HepG2 (cell line): ENCODE data around the gene PKIG. TPM values are rescaled to one million over a fixed set of nuclear protein-coding genes. Genes with fewer than 3 reads are reported as not detected.

Experiments
- GZF1 ChIP-seq: sonication (generic); formaldehyde crosslinking; IDR thresholded peaks from 2 replicates; pipeline ENCODE4 v1.5.1; 2020; ENCODE audit warnings: mild to moderate bottlenecking, missing genetic modification reagents
- HOXA5 ChIP-seq: sonication (generic); formaldehyde crosslinking; IDR thresholded peaks from 2 replicates; pipeline ENCODE4 v1.4.0; 2020; ENCODE audit warnings: missing genetic modification reagents
- KDM6A ChIP-seq: IDR thresholded peaks from 2 replicates; pipeline ENCODE4 v1.6.1; 2016; ENCODE audit warnings: low read depth
- KLF11 ChIP-seq: IDR thresholded peaks from 2 replicates; pipeline ENCODE4 v1.6.1; 2016; ENCODE audit warnings: missing compliant biosample characterization
- MAF1 ChIP-seq: sonication (generic); formaldehyde crosslinking; IDR thresholded peaks from 2 replicates; pipeline ENCODE4 v1.5.0; 2020; ENCODE audit warnings: missing genetic modification reagents, borderline replicate concordance
- NR3C1 ChIP-seq: sonication (generic); formaldehyde crosslinking; IDR thresholded peaks from 2 replicates; pipeline ENCODE4 v1.4.0; 2020; ENCODE audit warnings: missing genetic modification reagents
- PTBP1 ChIP-seq: fragments of 200-400 bp; formaldehyde crosslinking; IDR thresholded peaks from 2 replicates; pipeline ENCODE4 v1.6.1; 2018; ENCODE audit warnings: low read length, low read depth; ENCODE audit not compliant: poor library complexity, severe bottlenecking
- SMC3 ChIP-seq: IDR thresholded peaks from 2 replicates; pipeline ENCODE4 v1.6.1; 2011; ENCODE audit warnings: low read length, improper control_type of control experiment
- THAP11 ChIP-seq: IDR thresholded peaks from 2 replicates; pipeline ENCODE4 v1.6.1; 2016; ENCODE audit warnings: missing biosample characterization, missing genetic modification reagents
- ZKSCAN1 ChIP-seq: fragments of 150-350 bp; IDR thresholded peaks from 2 replicates; pipeline ENCODE4 v1.6.1; 2014; ENCODE audit warnings: low read length
- ZMAT3 ChIP-seq: sonication (generic); formaldehyde crosslinking; conservative IDR thresholded peaks from 2 replicates; pipeline ENCODE4 v1.7.0; 2021; ENCODE audit warnings: missing genetic modification reagents
- ZNF556 ChIP-seq: sonication (generic); formaldehyde crosslinking; IDR thresholded peaks from 2 replicates; pipeline ENCODE4 v1.4.0; 2020; ENCODE audit warnings: mild to moderate bottlenecking, missing genetic modification reagents, borderline replicate concordance
- ZNF749 ChIP-seq: sonication (generic); formaldehyde crosslinking; IDR thresholded peaks from 2 replicates; pipeline ENCODE4 v1.8.0; 2022; ENCODE audit warnings: mild to moderate bottlenecking, missing genetic modification reagents, moderate library complexity, borderline replicate concordance
- ZZZ3 ChIP-seq: sonication (generic); formaldehyde crosslinking; IDR thresholded peaks from 2 replicates; pipeline ENCODE4 v1.4.0; 2020; ENCODE audit warnings: missing genetic modification reagents, mild to moderate bottlenecking, borderline replicate concordance
- polyA plus RNA-seq, 8 experiments: library from polyadenylated mRNA; depleted of rRNA in 3 of 8; stranded (reverse) in 7 of 8; unstranded in 1 of 8; fragments of >200 nt; fragmentation: Illumina TruSeq in 4 of 8; extraction: Trizol in 4 of 8; gene quantifications; 2 replicates each; pipeline versions ENCODE4 v1.2.1 to v1.2.3, GENCODE V29; 2011 to 2016; ENCODE audit warnings: low read depth in 4 of 8, missing spikeins in 1 of 8, mixed read lengths in 1 of 8; ENCODE audit not compliant: insufficient read depth in 1 of 8
- total RNA-seq, 5 experiments: library from RNA; depleted of rRNA; stranded (reverse); fragments of >200 nt; fragmentation: Illumina TruSeq; extraction: Trizol; gene quantifications; 2 replicates each; pipeline ENCODE4 v1.2.3, GENCODE V29; 2016; ENCODE audit warnings: low read depth in 1 of 5
- TF ChIP-seq, protein P1 (sequence below): sonication (generic); formaldehyde crosslinking; IDR thresholded peaks from 2 replicates; pipeline ENCODE4 v1.5.0; 2020; ENCODE audit warnings: mild to moderate bottlenecking, missing genetic modification reagents, borderline replicate concordance
- TF ChIP-seq, protein P2 (sequence below): sonication (generic); formaldehyde crosslinking; IDR thresholded peaks from 2 replicates; pipeline ENCODE4 v1.4.0; 2020; ENCODE audit warnings: missing genetic modification reagents

PKIG gene
- total and polyA plus RNA-seq, 2 of the 13 experiments (the other 11 are each of a cell fraction or from before 2014, with no cell fraction given) = 30.8 to 44.5 TPM

DNA sequence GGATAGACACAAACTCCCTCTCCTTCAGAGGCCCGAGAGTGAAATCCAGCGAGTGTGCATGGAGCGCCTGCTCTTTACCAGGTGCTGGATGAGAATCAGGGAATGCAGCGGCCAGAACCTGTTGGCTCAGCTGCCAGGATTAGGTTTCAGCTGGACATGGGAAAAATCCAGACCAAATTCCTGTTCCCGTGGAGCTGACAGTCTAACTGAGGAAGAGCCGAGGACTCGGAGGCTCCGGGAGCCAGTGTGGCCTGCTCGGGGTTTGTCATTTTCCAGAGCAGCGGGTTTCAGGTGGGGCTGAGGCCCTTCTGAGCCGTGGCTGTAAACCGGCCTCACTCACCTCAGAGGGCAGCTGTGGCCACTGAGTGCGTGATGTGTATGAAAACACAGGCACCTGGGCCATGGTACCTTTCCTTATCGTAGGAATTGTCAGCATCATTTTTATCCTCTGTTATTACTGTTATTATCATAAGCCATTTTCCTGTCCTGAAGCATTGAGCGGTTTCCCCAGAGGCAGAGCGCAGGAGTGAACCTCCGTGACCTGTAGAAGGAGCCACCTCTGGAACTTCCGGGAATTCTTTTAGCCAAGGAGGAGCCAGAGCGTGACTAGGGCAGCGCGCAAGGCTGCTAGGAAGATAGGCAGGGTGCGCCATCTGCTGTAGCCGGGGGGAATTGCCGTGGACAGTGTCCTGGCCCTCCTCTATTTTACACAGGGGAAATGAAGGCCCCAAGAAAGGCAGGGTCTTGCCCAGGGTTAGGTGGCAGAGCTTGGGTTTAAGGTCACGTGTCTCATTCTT lies 27.3 kb downstream of the PKIG start (continued):
- TF ChIP-seq, protein P1, sequence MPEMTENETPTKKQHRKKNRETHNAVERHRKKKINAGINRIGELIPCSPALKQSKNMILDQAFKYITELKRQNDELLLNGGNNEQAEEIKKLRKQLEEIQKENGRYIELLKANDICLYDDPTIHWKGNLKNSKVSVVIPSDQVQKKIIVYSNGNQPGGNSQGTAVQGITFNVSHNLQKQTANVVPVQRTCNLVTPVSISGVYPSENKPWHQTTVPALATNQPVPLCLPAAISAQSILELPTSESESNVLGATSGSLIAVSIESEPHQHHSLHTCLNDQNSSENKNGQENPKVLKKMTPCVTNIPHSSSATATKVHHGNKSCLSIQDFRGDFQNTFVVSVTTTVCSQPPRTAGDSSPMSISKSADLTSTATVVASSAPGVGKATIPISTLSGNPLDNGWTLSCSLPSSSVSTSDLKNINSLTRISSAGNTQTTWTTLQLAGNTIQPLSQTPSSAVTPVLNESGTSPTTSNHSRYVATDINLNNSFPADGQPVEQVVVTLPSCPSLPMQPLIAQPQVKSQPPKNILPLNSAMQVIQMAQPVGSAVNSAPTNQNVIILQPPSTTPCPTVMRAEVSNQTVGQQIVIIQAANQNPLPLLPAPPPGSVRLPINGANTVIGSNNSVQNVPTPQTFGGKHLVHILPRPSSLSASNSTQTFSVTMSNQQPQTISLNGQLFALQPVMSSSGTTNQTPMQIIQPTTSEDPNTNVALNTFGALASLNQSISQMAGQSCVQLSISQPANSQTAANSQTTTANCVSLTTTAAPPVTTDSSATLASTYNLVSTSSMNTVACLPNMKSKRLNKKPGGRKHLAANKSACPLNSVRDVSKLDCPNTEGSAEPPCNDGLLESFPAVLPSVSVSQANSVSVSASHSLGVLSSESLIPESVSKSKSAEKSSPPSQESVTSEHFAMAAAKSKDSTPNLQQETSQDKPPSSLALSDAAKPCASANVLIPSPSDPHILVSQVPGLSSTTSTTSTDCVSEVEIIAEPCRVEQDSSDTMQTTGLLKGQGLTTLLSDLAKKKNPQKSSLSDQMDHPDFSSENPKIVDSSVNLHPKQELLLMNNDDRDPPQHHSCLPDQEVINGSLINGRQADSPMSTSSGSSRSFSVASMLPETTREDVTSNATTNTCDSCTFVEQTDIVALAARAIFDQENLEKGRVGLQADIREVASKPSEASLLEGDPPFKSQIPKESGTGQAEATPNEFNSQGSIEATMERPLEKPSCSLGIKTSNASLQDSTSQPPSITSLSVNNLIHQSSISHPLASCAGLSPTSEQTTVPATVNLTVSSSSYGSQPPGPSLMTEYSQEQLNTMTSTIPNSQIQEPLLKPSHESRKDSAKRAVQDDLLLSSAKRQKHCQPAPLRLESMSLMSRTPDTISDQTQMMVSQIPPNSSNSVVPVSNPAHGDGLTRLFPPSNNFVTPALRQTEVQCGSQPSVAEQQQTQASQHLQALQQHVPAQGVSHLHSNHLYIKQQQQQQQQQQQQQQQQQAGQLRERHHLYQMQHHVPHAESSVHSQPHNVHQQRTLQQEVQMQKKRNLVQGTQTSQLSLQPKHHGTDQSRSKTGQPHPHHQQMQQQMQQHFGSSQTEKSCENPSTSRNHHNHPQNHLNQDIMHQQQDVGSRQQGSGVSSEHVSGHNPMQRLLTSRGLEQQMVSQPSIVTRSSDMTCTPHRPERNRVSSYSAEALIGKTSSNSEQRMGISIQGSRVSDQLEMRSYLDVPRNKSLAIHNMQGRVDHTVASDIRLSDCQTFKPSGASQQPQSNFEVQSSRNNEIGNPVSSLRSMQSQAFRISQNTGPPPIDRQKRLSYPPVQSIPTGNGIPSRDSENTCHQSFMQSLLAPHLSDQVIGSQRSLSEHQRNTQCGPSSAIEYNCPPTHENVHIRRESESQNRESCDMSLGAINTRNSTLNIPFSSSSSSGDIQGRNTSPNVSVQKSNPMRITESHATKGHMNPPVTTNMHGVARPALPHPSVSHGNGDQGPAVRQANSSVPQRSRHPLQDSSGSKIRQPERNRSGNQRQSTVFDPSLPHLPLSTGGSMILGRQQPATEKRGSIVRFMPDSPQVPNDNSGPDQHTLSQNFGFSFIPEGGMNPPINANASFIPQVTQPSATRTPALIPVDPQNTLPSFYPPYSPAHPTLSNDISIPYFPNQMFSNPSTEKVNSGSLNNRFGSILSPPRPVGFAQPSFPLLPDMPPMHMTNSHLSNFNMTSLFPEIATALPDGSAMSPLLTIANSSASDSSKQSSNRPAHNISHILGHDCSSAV (CRISPR knock-in tag) = 0 out of 2 replicates have a peak, but pooled peaks have one; percentile 78
- 0 out of 2 replicates have a peak, but pooled peaks have one; percentile 17 for TF ChIP-seq MAF1 (CRISPR knock-in tag)
- no peak; the same call in none of the 2 replicates for TF ChIP-seq HOXA5 (CRISPR knock-in tag)
- TF ChIP-seq, protein P2, sequence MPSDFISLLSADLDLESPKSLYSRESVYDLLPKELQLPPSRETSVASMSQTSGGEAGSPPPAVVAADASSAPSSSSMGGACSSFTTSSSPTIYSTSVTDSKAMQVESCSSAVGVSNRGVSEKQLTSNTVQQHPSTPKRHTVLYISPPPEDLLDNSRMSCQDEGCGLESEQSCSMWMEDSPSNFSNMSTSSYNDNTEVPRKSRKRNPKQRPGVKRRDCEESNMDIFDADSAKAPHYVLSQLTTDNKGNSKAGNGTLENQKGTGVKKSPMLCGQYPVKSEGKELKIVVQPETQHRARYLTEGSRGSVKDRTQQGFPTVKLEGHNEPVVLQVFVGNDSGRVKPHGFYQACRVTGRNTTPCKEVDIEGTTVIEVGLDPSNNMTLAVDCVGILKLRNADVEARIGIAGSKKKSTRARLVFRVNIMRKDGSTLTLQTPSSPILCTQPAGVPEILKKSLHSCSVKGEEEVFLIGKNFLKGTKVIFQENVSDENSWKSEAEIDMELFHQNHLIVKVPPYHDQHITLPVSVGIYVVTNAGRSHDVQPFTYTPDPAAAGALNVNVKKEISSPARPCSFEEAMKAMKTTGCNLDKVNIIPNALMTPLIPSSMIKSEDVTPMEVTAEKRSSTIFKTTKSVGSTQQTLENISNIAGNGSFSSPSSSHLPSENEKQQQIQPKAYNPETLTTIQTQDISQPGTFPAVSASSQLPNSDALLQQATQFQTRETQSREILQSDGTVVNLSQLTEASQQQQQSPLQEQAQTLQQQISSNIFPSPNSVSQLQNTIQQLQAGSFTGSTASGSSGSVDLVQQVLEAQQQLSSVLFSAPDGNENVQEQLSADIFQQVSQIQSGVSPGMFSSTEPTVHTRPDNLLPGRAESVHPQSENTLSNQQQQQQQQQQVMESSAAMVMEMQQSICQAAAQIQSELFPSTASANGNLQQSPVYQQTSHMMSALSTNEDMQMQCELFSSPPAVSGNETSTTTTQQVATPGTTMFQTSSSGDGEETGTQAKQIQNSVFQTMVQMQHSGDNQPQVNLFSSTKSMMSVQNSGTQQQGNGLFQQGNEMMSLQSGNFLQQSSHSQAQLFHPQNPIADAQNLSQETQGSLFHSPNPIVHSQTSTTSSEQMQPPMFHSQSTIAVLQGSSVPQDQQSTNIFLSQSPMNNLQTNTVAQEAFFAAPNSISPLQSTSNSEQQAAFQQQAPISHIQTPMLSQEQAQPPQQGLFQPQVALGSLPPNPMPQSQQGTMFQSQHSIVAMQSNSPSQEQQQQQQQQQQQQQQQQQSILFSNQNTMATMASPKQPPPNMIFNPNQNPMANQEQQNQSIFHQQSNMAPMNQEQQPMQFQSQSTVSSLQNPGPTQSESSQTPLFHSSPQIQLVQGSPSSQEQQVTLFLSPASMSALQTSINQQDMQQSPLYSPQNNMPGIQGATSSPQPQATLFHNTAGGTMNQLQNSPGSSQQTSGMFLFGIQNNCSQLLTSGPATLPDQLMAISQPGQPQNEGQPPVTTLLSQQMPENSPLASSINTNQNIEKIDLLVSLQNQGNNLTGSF = no peak
- peak; percentile 48; the same call in 1 of the 2 replicates for TF ChIP-seq ZNF749 (CRISPR knock-in tag)
- TF ChIP-seq ZNF556 = peak; percentile 95
- TF ChIP-seq THAP11 (CRISPR knock-in tag) = peak; percentile 86
- peak; percentile 97 for TF ChIP-seq SMC3
- peak; percentile 87; the same call in 1 of the 2 replicates for TF ChIP-seq ZMAT3
- TF ChIP-seq ZKSCAN1 = peak; percentile 43; the same call in 1 of the 2 replicates
- TF ChIP-seq KLF11 = peak; percentile 72; the same call in 1 of the 2 replicates
- TF ChIP-seq PTBP1 = no peak
- peak; percentile 1; the same call in 1 of the 2 replicates for TF ChIP-seq KDM6A (CRISPR knock-in tag)
- TF ChIP-seq GZF1 = no peak
- no peak for TF ChIP-seq NR3C1 (CRISPR knock-in tag)
- peak; percentile 48; the same call in 1 of the 2 replicates for TF ChIP-seq ZZZ3
